ENCODE results near the gene PPP1R14C.

DNA sequence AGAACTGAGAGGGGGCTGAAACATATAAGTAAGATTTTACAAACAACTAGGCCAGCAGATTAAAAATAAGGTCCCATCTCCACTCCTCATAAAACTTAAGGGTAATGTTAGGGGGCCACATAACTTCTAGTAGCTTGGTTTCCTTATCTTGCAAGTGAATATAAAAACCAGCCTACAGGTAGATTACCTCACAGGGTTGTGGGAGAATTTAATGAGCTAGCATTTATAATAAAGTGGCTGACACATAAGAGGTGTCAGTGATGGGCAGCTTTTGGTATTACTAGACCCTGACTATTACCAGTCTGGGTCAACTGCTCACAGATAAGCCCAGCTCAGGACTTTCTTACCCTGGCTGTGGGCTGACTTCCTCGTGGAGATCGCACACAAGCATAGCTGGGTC lies 9.2 kb upstream of the PPP1R14C start:
- TF ChIP-seq ZBTB7A (IDR thresholded peaks at IDR 0.05; ENCODE audit: low read depth), result no peak
- no peak for TF ChIP-seq YY1 (IDR thresholded peaks at IDR 0.05; ENCODE audit: low read depth)
- TF ChIP-seq TAF1 (IDR thresholded peaks at IDR 0.05; ENCODE audit: low read depth), result no peak
- no peak for TF ChIP-seq TEAD4 (IDR thresholded peaks at IDR 0.05)
- TF ChIP-seq FOXM1 (IDR thresholded peaks at IDR 0.05; ENCODE audit: borderline replicate concordance, low read depth), result no peak
- no peak for TF ChIP-seq CEBPB (IDR thresholded peaks at IDR 0.05)
- no peak for TF ChIP-seq RAD21 (IDR thresholded peaks at IDR 0.05; ENCODE audit: low read depth)
- TF ChIP-seq EP300 (IDR thresholded peaks at IDR 0.05; ENCODE audit: borderline replicate concordance), result no peak
- no peak for TF ChIP-seq NFIC (IDR thresholded peaks at IDR 0.05)
- TF ChIP-seq, protein P1, sequence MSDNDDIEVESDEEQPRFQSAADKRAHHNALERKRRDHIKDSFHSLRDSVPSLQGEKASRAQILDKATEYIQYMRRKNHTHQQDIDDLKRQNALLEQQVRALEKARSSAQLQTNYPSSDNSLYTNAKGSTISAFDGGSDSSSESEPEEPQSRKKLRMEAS (IDR thresholded peaks at IDR 0.05), result no peak
- TF ChIP-seq, protein P2, sequence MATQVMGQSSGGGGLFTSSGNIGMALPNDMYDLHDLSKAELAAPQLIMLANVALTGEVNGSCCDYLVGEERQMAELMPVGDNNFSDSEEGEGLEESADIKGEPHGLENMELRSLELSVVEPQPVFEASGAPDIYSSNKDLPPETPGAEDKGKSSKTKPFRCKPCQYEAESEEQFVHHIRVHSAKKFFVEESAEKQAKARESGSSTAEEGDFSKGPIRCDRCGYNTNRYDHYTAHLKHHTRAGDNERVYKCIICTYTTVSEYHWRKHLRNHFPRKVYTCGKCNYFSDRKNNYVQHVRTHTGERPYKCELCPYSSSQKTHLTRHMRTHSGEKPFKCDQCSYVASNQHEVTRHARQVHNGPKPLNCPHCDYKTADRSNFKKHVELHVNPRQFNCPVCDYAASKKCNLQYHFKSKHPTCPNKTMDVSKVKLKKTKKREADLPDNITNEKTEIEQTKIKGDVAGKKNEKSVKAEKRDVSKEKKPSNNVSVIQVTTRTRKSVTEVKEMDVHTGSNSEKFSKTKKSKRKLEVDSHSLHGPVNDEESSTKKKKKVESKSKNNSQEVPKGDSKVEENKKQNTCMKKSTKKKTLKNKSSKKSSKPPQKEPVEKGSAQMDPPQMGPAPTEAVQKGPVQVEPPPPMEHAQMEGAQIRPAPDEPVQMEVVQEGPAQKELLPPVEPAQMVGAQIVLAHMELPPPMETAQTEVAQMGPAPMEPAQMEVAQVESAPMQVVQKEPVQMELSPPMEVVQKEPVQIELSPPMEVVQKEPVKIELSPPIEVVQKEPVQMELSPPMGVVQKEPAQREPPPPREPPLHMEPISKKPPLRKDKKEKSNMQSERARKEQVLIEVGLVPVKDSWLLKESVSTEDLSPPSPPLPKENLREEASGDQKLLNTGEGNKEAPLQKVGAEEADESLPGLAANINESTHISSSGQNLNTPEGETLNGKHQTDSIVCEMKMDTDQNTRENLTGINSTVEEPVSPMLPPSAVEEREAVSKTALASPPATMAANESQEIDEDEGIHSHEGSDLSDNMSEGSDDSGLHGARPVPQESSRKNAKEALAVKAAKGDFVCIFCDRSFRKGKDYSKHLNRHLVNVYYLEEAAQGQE (IDR thresholded peaks at IDR 0.05; ENCODE audit: low read depth), result no peak

Measured in Ishikawa (cell line).